GM12865 (cell line): ENCODE results near the gene VEGFA.
"Not testable (repeated sequence)": the region's sequence is repeated elsewhere in the genome, so short reads cannot be mapped to it uniquely, and the experiment has no call there.

Experiments
- DNase-seq: peaks from one replicate; pipeline ENCODE4 v3.0.0; 2010; ENCODE audit warnings: low read depth
- H3K4me3 ChIP-seq: 2 replicates; pipeline ENCODE4 v1.5.1; 2011; ENCODE audit warnings: mild to moderate bottlenecking, low read depth, low read length, control low read depth
- CTCF ChIP-seq: IDR thresholded peaks from 2 replicates; pipeline ENCODE4 v1.5.1; 2011; ENCODE audit warnings: low read length, control low read depth, low read depth, inconsistent platforms; ENCODE audit not compliant: insufficient read depth; ENCODE audit errors: missing control alignments

Gene VEGFA

GRCh38 chr6:43811733-43812099, 41.7 kb downstream of the VEGFA start:
- no peak for DNase-seq
- no peak overlapping the region for H3K4me3 ChIP-seq
- TF ChIP-seq CTCF = no peak

- H3K4me3 ChIP-seq = no peak overlapping the region
- DNase-seq = peak; percentile 53
- TF ChIP-seq CTCF = no peak
Observed at GRCh38 chr6:43812850-43813578, 43.0 kb downstream of the VEGFA start.

- no peak for TF ChIP-seq CTCF
- DNase-seq = no peak
- H3K4me3 ChIP-seq = no peak overlapping the region
Observed at GRCh38 chr6:43814111-43814510, 44.1 kb downstream of the VEGFA start.

- TF ChIP-seq CTCF = no peak
- DNase-seq = no peak
- no peak overlapping the region for H3K4me3 ChIP-seq
Observed at GRCh38 chr6:43814865-43815264, 44.9 kb downstream of the VEGFA start.

GRCh38 chr6:43817192-43817591, 47.2 kb downstream of the VEGFA start:
- no peak overlapping the region for H3K4me3 ChIP-seq
- peak; percentile 48 for DNase-seq
- peak; percentile 23 for TF ChIP-seq CTCF

- DNase-seq, H3K4me3 ChIP-seq: not testable (repeated sequence)
Observed at GRCh38 chr6:43818973-43819372, 49.0 kb downstream of the VEGFA start.

- no peak for TF ChIP-seq CTCF
- H3K4me3 ChIP-seq = no peak overlapping the region
- no peak for DNase-seq
Observed at GRCh38 chr6:43819958-43820357, 49.9 kb downstream of the VEGFA start.
